Activated CD4-positive, CD25-positive, alpha-beta regulatory T cell treated with anti-CD3 and anti-CD28 coated beads, Interleukin-2, amount 50 U/mL, for 16 hours (primary cell): ENCODE measurements around the gene EBF3.

ENCODE experiments used
- DNase-seq: peaks from one replicate; pipeline ENCODE4 v3.0.0-alpha.2; 2020; ENCODE audit warnings: low read depth, low spot score

The EBF3 gene

GRCh38 chr10:129873351-129873750 lies 90.7 kb downstream of the EBF3 start:
- no peak for DNase-seq

GRCh38 chr10:129871966-129872365 lies 92.1 kb downstream of the EBF3 start:
- no peak for DNase-seq

DNA sequence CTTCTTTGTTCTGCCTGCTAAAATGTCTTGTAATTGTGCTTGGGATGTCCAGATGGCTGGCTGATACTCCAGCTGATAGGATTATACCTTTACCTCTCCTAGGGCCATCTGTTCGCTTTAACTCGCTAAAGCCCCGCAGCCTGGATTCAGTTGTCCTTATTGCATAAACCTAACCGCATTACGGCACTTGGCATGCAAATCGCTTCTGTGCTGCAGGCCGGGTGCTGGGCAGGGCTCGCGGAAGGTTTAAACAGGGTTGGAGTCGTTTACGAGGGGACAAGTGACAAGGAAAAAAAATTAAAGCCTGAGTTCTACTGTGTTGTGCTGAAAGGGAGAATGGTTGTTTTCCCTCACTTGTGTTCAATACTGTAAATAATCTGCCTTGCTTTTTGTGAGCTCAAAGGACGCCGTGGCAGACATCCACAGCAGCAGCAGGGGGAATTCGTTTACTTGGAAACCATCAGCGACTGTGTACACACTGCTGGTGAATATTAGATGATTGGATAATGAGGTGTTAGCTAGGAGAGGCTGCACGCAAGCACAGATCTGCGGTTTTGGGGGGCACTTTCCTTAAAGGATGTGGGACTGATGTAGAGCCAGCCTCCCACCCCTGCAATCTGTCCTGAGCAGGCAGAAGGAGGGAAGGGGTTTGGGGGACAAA lies 93.0 kb downstream of the EBF3 start:
- DNase-seq, result no peak

DNA sequence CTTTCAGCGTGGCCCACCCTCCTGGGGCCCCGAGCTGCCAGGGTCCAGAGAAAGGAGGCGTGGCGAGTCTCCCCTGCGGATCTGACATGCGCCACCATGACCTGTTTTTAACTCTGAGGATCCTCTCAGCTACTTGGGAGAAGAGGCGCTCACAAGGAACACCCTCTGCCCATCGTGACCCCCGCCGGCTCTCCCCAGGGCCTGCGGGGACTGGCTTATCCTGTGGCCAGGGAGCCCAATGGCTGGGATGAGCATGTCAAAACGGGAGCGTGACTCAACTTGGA lies 93.7 kb downstream of the EBF3 start:
- no peak for DNase-seq

DNA sequence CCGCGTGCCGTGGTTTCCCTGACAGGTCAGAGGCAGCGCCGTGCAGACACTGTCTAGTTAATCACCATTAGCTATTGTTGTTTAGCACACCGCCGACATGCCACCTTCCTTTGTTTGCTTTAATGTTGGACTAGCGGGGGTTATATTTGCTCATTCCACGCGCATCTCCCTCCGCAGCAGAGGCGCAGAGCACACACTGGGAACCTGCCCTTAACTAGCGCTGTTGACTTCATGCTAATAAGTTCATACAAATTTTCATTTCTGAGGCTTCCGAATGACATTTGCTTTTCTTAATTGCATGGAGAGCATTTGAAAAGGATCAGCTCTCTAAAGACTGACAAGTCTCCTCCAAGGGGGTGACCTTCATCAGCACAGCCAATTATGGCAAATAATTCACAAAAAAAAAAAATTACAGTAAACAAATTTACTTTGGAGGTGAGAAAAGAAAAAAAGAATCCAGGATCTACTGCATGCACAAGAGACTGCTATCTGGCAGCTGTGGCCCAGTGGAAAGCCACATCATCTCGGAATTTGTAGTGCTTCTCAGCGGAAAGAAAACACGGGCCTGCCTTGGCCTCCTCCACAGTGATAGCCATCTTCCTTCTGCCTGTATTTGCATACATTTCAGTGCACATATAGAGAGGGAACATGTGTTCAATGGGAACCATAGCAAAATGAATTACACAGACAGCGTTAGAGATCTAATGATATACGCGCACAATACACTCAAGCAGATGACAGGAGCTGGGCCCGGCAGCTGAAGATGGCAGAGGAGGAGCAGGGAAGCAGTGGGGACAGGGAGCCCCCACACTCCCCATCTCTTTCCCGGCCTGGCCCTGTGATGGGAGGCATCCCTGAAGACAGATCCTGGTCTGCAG lies 94.2 kb downstream of the EBF3 start:
- DNase-seq, result no peak

- DNase-seq, result no peak
Measured at GRCh38 chr10:129868449-129869035, 95.5 kb downstream of the EBF3 start.

- DNase-seq, result no peak
Measured at GRCh38 chr10:129867631-129868179, 96.4 kb downstream of the EBF3 start.

- no peak for DNase-seq
Measured at GRCh38 chr10:129866894-129867293, 97.2 kb downstream of the EBF3 start.

- DNase-seq, result no peak
Measured at GRCh38 chr10:129865960-129866359, 98.1 kb downstream of the EBF3 start.

- no peak for DNase-seq
Measured at GRCh38 chr10:129865413-129865812, 98.7 kb downstream of the EBF3 start.

DNA sequence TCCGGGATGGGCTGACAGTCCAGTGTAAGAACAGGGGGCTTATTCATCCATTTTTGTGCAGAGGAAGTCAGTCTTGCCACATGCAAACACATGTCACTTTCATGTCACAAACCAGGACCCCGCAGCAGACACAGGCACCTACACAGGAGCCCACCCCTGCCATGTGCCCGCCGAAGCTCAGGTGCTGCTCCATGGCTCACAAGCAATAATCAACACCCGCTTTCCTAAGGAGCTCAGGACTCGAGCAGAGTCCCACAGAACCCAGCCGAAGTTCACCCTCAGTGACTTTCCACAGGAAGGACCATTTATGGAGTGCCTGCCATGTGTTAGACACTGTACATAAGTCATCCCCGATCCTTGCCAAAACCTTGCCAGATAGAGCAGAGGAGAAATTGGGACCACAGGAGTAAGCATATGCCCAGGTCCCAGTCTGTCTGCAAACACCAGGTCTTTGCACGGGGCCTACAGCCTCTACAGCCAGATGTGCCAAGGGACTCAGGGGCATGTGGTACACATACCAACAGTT lies 99.4 kb downstream of the EBF3 start:
- no peak for DNase-seq

DNA sequence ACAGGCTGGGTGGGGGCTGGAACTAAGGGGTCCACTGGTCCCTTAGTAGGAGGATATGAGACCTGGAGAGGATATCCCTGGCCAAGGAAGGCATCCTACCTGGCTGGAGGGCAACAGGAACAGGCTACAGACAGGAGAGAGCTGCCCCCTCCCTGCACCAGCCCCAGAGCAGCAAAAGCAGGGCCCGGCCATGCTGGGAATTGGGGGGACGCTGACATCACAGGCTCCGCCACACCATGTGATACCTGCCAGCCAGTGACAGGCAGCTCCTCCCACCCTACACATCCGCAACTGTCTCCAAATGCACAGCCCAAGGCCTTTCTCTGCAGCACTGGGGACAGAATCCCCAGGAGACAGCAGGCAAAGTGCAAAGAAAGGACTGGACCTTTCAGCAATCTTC lies 100.0 kb downstream of the EBF3 start:
- no peak for DNase-seq

DNA sequence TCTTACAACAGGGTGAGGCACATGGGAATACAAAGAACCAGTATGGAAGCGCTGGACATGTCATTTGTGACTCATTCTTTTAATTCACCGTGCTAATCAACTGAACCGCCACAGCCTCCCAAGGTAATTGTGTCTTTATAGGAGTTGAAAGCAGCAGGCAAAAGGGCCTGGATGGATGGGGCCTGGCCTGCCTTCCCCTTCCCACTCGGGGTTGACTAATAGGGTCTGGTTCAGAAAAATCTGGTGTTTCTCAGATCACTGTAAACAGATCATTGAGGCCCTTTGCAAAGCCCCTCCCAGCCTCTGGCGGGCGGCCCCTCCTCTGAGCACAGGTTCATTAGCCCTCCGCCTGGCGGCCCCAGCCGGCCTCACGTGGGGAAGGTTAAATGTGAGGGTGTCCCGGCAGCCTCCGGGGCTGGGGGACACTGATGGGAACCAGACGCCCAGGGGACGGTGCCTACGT lies 100.8 kb downstream of the EBF3 start:
- no peak for DNase-seq

- no peak for DNase-seq
Measured at GRCh38 chr10:129861776-129862531, 102.1 kb downstream of the EBF3 start.

DNA sequence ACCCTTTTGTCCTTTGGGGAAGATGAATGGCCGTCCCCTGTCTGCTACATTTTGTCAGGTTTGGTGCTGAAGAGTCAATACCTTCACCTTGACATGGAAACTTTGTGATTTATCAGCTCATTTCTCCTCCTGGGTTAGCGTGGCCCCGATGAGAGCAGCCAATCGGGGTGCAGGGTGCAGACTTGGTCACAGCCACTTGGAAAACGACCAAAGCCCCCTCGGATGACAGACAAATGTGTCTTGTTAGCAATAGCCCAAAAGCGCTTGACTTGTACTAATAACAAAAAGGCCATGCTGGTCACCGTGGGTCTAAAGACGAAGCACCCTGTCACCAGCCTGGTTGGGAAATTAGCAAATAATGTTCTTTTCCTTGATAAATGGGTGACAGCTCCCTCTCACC lies 103.7 kb downstream of the EBF3 start:
- DNase-seq, result no peak

DNA sequence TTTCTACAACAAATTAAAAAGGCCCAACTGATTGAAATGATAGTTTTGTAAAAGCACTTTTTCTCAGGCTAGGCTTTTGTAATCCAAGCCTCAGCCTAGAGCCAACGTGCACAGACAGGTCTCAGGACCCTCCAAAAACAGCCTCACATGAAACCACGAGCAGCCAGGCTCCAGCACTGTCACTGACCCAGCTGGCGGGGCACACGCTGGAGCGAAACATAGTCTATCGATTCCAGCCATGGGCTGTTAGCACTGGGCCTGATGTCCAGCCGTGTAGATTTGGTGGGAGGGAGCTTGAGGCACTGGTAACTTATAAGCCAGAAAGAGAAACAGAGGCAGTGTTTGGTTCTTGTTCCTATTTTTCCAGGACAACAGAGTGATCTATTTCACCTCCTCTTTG lies 104.5 kb downstream of the EBF3 start:
- no peak for DNase-seq

GRCh38 chr10:129857242-129857960 lies 106.7 kb downstream of the EBF3 start:
- no peak for DNase-seq

GRCh38 chr10:129855836-129856563 lies 108.1 kb downstream of the EBF3 start:
- DNase-seq, result no peak

DNA sequence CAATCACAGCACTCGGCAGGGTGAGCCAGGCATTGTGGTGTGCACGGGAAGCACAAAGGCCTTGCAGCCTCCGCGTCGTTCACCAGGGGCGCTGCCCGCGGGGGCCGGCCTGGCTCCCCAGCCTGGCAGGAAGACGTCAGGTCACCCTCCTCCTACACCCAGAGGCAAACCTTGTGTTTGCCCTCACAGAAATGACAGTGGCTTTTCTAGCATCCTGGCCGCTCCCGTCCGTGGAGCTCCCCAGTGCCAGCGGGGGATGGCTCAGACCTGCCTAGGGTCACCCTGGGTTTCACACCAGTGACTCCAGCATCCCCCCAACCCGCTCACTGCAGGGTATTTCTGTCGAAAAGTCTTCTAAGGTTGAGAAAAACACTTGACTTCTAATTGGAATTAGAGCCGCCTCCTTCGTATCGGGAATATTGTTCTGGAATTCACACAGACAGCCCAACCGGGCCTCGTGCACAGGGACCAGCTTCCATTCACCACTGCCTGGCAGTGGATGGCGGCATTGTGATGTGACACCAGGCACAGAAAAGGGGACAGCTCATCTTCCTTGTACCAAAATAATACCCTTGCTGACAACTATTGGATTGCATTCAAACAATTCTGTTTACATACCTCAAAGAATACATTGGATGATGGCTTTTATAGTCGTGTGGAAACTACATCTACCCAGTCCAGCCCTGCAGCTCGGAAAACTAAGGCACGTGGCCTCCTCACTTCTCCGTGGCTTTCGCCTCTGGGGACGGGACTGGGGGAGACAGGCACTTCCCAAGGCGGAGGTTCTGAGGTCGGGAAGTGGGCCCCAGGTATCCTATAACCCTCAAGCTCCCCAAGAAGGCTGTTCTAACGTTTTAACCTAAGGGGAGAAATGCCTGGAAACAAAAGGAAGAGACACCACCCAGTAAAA lies 109.0 kb downstream of the EBF3 start:
- DNase-seq, result no peak
